Endothelial cell (in vitro differentiated cells): ENCODE results near the gene PPP1R14B. TPM values are rescaled to one million over a fixed set of nuclear protein-coding genes. Genes with fewer than 3 reads are reported as not detected.
A peak's percentile ranks its signal among the peaks of the same experiment; 100 is the strongest.

ENCODE experiments used
- DNase-seq: peaks from one replicate; pipeline ENCODE4 v3.0.0; 2021; ENCODE audit warnings: low spot score
- H3K27ac Mint-ChIP-seq: one replicate; pipeline ENCODE4 v1.8.0; 2021; ENCODE audit warnings: mixed read lengths, inconsistent platforms; ENCODE audit not compliant: unreplicated experiment
- H3K27me3 Mint-ChIP-seq: one replicate; pipeline ENCODE4 v1.8.0; 2021; ENCODE audit warnings: mild to moderate bottlenecking, moderate library complexity, mixed read lengths, inconsistent platforms; ENCODE audit not compliant: unreplicated experiment
- H3K36me3 Mint-ChIP-seq: one replicate; pipeline ENCODE4 v1.8.0; 2021; ENCODE audit warnings: mild to moderate bottlenecking, low read depth, mixed read lengths, inconsistent platforms; ENCODE audit not compliant: unreplicated experiment
- H3K4me1 Mint-ChIP-seq: one replicate; pipeline ENCODE4 v1.8.0; 2021; ENCODE audit warnings: mild to moderate bottlenecking, mixed read lengths, inconsistent platforms; ENCODE audit not compliant: unreplicated experiment
- H3K4me3 Mint-ChIP-seq: one replicate; pipeline ENCODE4 v1.8.0; 2021; ENCODE audit warnings: mild to moderate bottlenecking, mixed read lengths, inconsistent platforms; ENCODE audit not compliant: unreplicated experiment
- H3K9me3 Mint-ChIP-seq: one replicate; pipeline ENCODE4 v1.8.0; 2021; ENCODE audit warnings: mixed read lengths, inconsistent platforms; ENCODE audit not compliant: unreplicated experiment
- CTCF ChIP-seq: fragments of 200-600 bp; sonication (generic); IDR thresholded peaks from one replicate; pipeline ENCODE4 v1.5.0; 2021; ENCODE audit warnings: antibody characterized with exemption; ENCODE audit not compliant: unreplicated experiment
- total RNA-seq: library from RNA; stranded (reverse); fragmentation: NEBNext Ultra II Directional; extraction: Animal tissue kit (Norgen Biotek cat#: 25700); gene quantifications from one replicate; pipeline ENCODE4 v1.2.1, GENCODE V29; 2021; ENCODE audit not compliant: unreplicated experiment

Gene PPP1R14B
- total RNA-seq, 1 donor from 2014 or later = 201 TPM

GRCh38 chr11:64275031-64275800 is 28.5 kb upstream of the PPP1R14B start:
- no peak overlapping the region for H3K4me3 Mint-ChIP-seq
- no peak overlapping the region for H3K27ac Mint-ChIP-seq
- TF ChIP-seq CTCF = no peak
- peaks cover under 1% of the 10 kb centered on the region for H3K4me1 Mint-ChIP-seq
- no peaks in the 10 kb centered on the region for H3K9me3 Mint-ChIP-seq
- H3K27me3 Mint-ChIP-seq = peaks cover 2% of the 10 kb centered on the region
- H3K36me3 Mint-ChIP-seq = peaks cover 5% of the 10 kb centered on the region
- no peak for DNase-seq

- peak; percentile 94 for DNase-seq
- Mint-ChIP-seq H3K27ac (peak overlapping the region; percentile 96), H3K9me3 (no peaks in the 10 kb centered on the region), H3K36me3 (peaks cover 14% of the 10 kb centered on the region), H3K4me1 (peaks cover 17% of the 10 kb centered on the region), H3K4me3 (peak overlapping the region; percentile 95), H3K27me3 (peaks cover 18% of the 10 kb centered on the region)
- no peak for TF ChIP-seq CTCF
Measured at GRCh38 chr11:64269540-64270220, 22.9 kb upstream of the PPP1R14B start.

GRCh38 chr11:64268893-64269539 is 22.3 kb upstream of the PPP1R14B start:
- Mint-ChIP-seq H3K4me3 (peak overlapping the region; percentile 87), H3K9me3 (no peaks in the 10 kb centered on the region), H3K4me1 (peaks cover 17% of the 10 kb centered on the region), H3K36me3 (peaks cover 14% of the 10 kb centered on the region), H3K27me3 (peaks cover 20% of the 10 kb centered on the region), H3K27ac (peak overlapping the region; percentile 95)
- no peak for TF ChIP-seq CTCF
- DNase-seq = no peak

- peaks cover 17% of the 10 kb centered on the region for H3K4me1 Mint-ChIP-seq
- H3K4me3 Mint-ChIP-seq = peak overlapping the region; percentile 87
- DNase-seq = no peak
Measured at GRCh38 chr11:64268025-64268892, 21.5 kb upstream of the PPP1R14B start.

More at GRCh38 chr11:64268025-64268892, 21.5 kb upstream of the PPP1R14B start:
- H3K27ac Mint-ChIP-seq = peak overlapping the region; percentile 95
- peaks cover 14% of the 10 kb centered on the region for H3K36me3 Mint-ChIP-seq
- peaks cover 20% of the 10 kb centered on the region for H3K27me3 Mint-ChIP-seq
- TF ChIP-seq CTCF = no peak
- H3K9me3 Mint-ChIP-seq = no peaks in the 10 kb centered on the region
